Posterior cingulate gyrus (tissue), 11 donors: ENCODE measurements around the gene MRPL36.
A peak's percentile ranks its signal among the peaks of the same experiment; 100 is the strongest.

Experiments used
- DNase-seq, 10 donors: peaks; one replicate each; pipeline versions ENCODE4 v3.0.0 to v3.0.0-alpha.2; 2020 to 2021; ENCODE audit warnings: mixed read lengths in 3 of 10
- intact Hi-C: fragments of 100-400 bp; cut with DNase I; formaldehyde crosslinking; loops from one replicate; pipeline ENCODE4 v1.15.1; 2023

The MRPL36 gene

GRCh38 chr5:1771149-1772065 is 28.2 kb downstream of the MRPL36 start:
- DNase-seq, result peak in 3 of 10 donors; percentile 54 to 72 (median 60)
- intact Hi-C loops, result no loop called here

GRCh38 chr5:1770443-1770802 is 29.2 kb downstream of the MRPL36 start:
- intact Hi-C loops, result no loop called here
- DNase-seq, result peak in 3 of 10 donors; percentile 9 to 67 (median 52)

DNA sequence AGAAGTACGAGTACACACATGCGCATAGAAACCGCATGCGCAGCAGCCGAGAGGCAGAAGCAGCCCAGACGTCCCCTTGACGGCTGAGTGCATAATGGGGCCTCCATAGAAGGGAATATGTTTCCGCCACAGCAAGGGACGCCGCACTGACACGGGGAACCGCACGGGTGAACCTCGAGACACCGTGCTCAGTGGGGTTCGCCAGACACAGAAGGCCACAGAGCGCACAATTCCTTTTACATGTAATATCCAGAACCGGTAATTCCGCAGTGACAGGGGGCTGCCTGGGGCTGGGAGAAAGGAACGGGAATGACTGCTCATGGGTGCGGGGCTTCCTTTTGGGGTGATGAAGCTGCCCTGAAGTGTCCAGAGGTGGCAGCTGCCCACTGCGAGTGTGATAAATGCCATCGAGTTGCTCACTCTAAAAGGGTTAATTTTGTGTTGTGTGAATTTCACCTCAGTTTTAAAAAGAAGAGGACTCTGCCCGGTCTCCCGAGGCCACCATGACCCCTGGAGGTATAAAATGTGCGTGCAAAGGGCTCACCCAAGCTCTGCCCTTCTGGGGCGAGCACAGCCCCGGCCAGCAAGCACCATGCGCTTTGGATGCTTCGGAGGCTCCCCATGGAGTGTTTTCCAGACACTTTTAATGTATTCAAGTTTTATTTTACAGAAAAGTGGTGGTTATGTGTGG is 29.7 kb downstream of the MRPL36 start:
- intact Hi-C loops, result no loop called here
- DNase-seq, result peak in 3 of 10 donors; percentile 22 to 61 (median 54)

DNA sequence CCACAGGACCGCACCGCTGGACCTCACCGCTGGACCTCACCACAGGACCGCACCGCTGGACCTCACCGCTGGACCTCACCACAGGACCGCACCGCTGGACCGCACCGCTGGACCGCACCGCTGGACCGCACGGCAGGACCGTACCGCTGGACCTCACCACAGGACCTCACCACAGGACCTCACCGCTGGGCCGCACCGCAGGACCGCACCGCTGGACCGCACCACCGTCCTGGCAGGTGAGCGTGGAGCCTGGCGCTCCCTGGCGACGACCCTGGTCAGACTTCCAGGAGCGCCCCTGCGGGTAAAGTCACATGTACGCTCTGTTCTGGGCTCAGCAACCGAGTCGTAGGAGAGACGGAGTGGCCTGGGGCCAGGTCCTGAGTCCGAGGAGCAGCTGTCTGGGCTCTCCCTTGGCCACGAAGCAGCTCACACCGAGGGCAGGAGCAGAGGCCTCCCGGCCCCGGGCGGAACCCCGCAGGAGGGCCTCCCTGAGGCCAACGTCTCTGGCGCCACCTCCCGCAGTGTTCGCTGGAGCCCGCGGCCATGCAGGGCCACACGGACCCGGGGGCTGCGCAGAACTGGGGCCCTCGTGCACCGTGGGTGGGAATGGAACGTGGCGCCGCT is 30.5 kb downstream of the MRPL36 start:
- peak in 3 of 10 donors; percentile 64 to 69 (median 67) for DNase-seq
- intact Hi-C loops, result no loop called here

DNA sequence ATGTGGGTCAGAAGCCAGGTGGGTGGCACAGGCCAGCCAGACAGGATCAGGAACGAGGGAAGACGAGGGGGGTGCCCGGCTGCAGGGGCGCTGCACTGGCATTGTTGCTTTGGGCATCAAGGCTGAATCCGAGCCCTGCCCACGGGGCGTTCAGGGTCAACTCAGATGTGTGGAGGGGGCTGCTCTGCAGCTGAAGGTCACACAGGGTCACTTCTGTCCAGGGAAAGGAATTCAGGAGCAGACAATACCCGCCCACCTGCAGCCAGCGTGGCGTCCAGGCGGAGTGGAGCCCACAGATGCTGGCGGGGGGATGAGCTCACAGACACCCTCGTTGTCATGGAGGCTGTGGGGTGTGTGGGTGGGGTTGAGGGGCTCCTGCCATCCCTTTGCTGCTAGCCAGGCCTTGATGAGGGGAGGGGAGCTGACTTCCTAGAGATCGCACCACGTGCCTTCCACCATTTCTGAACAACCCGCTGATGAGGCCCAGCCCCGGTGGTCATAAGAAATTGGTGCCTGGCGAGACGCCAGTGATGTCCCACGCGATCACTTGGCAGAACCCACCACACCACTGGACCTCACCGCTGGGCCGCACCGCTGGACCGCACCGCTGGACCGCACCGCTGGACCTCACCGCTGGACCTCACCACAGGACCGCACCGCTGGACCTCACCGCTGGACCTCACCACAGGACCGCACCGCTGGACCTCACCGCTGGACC is 31.2 kb downstream of the MRPL36 start:
- intact Hi-C loops, result no loop called here
- DNase-seq, result peak in 3 of 10 donors; percentile 70 to 82 (median 78)

- DNase-seq, result peak in 2 of 10 donors; percentile 69 to 70
- intact Hi-C loops, result no loop called here
Measured at GRCh38 chr5:1767524-1768282, 31.9 kb downstream of the MRPL36 start.

DNA sequence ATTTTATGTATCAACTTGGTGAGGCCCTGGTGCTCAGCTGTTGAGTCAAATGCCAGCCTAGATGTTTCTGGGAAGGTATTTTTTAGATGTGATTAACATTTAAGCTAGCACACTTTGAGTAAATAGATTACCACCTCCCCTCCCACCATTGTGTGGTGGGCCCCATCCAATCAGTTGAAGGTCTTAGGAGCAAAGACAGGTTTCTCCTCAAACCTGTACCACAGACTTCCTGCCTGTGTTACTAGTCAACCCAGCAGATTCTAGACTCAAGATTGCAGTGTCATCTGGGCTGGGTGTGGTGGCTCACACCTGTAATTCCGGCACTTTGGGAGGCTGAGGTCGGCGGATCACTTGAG is 33.8 kb downstream of the MRPL36 start:
- no peak for DNase-seq
- intact Hi-C loops, result no loop called here

- intact Hi-C loops, result no loop called here
- DNase-seq, result peak in 2 of 10 donors; percentile 61 to 65
Measured at GRCh38 chr5:1765141-1765879, 34.3 kb downstream of the MRPL36 start.

DNA sequence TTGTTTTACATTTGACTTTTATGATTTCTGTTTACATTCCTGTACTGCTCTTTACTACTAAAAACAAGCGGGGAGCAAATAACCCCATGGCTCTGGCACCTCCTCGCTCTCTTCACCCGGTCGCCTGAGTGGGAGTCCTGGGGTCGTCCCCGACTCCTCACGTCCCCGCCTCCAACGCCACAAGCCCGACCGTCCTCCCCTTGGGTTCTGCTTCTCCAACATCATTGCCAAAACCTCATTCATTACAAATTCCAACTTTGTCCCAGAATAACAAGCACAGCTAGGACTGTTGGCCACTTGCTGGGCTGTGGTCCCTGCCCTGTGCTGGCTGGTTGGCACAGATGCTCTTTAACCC is 35.1 kb downstream of the MRPL36 start:
- intact Hi-C loops, result no loop called here
- DNase-seq, result peak in 2 of 10 donors; percentile 5 to 19

DNA sequence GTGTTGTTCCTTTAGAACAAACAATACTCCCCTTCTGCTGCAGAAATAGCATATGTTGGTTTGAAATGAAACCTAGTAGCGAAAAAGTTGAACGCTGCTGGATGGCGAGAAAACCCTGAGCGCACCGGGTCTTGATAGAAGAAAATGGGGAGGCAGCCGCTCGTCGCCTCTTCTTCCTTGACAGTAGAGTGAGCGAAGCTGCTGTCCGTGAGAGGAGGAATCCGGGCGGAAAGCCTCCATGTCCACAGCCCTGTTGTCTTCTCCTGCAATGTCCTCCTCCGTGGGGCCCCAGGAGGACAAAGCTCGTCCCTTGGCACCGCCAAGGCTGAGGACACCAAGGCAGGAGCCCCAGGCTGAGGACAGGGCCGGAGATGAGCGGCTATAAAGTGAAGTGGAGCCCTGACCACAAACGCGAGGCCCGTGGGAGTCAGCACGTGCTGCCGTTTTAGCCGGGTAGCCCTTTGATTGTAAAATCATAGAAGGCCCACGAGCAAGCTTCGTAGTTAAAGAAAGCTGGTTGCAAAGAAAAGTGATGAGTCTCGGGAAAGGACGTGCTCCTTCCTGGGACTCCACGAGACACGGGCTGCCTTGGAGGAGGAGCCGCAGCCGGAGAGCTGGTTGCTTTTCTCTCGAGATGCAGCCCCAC is 35.6 kb downstream of the MRPL36 start:
- peak in 4 of 10 donors; percentile 4 to 72 (median 54) for DNase-seq
- intact Hi-C loops, result no loop called here

DNA sequence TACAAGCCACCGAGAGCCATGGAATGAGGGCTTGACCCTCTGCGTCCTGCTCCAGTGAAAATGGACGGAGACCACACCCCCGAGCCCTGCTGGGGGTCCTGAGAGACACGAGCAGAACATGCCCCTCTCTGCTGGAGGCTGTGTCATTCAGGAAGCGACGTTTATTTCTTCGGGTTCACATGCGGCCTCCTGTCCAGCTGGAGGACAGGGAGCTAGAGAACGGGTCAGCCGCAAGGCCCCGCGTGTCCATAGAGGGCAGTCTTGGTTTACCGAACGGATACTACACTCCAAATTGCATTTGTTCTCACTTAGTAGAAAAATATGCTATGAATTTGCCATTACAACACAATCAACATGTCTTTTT is 36.1 kb downstream of the MRPL36 start:
- intact Hi-C loops, result no loop called here
- DNase-seq, result peak in 4 of 10 donors; percentile 5 to 59 (median 26)

DNA sequence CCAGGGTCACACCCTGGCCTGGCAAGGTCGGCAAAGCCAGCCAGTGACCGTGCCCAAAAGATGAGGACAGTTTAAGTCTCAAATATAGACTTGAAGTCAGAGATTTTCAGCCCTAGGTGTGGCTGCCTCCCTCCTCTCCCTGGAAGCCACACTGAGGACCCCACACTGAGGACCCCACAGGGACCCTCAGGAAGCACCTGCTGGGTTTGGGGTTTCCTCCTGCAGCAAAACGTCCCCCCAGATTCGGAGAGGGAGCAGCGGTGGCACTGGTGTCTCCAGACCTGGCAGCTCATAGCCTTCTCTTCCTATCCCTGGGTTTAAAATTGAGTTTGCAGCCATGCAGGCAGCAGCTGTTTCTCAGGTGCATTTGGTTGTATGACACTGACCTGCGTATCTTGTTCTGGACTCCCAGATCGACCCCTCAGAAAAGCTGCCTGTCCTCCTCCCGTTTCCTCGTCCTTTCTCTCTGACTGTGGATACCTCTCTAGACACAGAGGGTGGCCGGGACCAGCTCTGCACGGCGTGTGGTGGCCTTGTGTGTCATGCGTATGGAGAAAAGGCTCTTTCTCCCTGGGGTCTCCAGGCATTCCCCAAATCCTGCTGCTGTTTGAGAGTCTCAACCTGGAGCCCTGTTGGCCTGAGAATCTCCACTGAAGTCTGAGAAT is 36.6 kb downstream of the MRPL36 start:
- DNase-seq, result peak in 1 of 10 donors; percentile 38
- intact Hi-C loops, result no loop called here

GRCh38 chr5:1762121-1762882 is 37.3 kb downstream of the MRPL36 start:
- intact Hi-C loops, result no loop called here
- peak in 2 of 10 donors; percentile 2 to 37 for DNase-seq

DNA sequence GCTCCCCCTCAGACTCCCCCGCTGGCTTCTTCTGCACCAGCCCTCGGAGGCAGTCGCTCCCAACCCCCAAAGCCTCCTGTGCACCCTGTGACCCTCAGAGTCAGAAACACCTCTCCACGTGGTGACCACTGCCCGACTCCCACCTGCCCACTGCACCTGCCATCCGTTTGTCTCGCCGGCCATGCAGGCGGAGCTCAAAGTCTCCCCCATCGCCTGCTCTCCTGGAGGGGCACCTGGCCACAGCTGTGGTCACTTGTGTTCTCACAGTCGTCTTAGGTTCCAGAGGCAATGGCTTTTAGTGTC is 38.2 kb downstream of the MRPL36 start:
- intact Hi-C loops, result no loop called here
- peak in 2 of 10 donors; percentile 2 to 66 for DNase-seq

DNA sequence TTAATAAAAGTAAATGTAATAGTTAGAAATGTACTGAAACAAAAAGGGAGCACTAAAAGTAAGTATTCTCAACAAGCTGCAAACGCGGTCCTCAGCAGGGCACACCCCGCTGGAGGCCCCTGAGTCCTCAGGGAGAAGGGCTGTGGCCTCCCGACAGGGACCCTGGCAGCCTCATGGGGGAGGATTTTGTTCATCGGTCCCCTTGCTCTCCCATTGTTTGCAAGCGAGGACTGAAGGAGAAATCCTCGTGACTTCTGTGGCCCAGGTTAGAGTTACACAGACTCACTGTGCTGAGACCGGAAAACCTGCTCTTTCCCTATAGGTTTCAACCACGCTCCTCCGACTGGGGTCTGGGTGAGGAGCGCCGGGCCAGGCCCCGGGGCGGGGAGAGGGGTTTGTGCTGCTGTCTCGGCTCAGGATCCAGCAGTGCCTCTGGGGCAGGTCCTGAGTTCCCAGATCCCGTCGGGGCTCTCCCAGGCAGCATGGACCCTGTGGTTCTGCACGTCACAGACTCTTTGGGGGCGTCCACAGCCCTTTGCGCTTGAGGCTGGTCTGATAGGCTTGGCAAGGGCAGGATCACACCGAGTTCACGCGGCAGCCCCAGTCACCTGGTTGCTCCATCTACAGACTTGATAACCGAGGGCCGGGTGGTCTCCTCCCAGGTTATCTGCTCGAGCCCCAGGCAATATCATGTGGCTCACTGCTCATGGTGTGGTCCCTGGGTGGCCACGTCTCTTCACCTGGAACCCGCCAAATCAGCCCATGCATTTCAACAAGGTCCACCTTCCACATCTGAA is 38.8 kb downstream of the MRPL36 start:
- intact Hi-C loops, result no loop called here
- DNase-seq, result peak in 4 of 10 donors; percentile 2 to 81 (median 66)

- DNase-seq, result no peak
- intact Hi-C loops, result no loop called here
Measured at GRCh38 chr5:1760231-1760630, 39.4 kb downstream of the MRPL36 start.
